Endothelial cell of umbilical vein (primary cell): ENCODE data around the gene TULP1. TPM values are rescaled to one million over a fixed set of nuclear protein-coding genes. Genes with fewer than 3 reads are reported as not detected.

Experiments used
- BruUV-seq: library from RNA; stranded (reverse); fragments of 400-500 nt; replicated peaks from 2 replicates; lab custom pipeline; 2021; lab: Mats Ljungman, UMichigan
- CTCF ChIA-PET: fragments of 300-600, 350-600 bp; sonication (Branson Sonifier 250); formaldehyde crosslinking; loops from one replicate; lab custom pipeline; 2021; ENCODE audit warnings: antibody characterized with exemption, inconsistent platforms; lab: Charles Lee
- POLR2A ChIA-PET: fragments of 300-600, 350-600 bp; sonication (Branson Sonifier 250); formaldehyde crosslinking; loops from one replicate; lab custom pipeline; 2021; ENCODE audit warnings: antibody characterized with exemption, inconsistent platforms; lab: Charles Lee
- DNase-seq: peaks from one replicate; pipeline ENCODE4 v3.0.0-alpha.2; 2011; ENCODE audit warnings: low read depth, low spot score
- FAIRE-seq: peaks from 2 replicates; lab custom pipeline; 2011; peaks lifted over from hg19 to GRCh38; lab: Jason Lieb, UNC
- H2AFZ ChIP-seq: 2 replicates; pipeline ENCODE4 v1.6.0; 2012; ENCODE audit warnings: low read depth, low read length, control low read depth, inconsistent platforms
- H3K27ac ChIP-seq: 2 replicates; pipeline ENCODE4 v1.5.1; 2011; ENCODE audit warnings: low read depth, mild to moderate bottlenecking, control low read depth, low read length, moderate library complexity; ENCODE audit not compliant: insufficient read depth
- H3K27me3 ChIP-seq, 2 experiments: 2 replicates each; pipeline versions ENCODE4 v1.6.0 to v1.6.1; 2011; ENCODE audit warnings: low read length in 2 of 2, mixed read lengths in 1 of 2; ENCODE audit not compliant: control insufficient read depth in 2 of 2, insufficient read depth in 2 of 2
- H3K36me3 ChIP-seq, 2 experiments: 2 replicates in 1 of 2; 3 replicates in 1 of 2; pipeline ENCODE4 v1.5.1; 2011; ENCODE audit warnings: low read length in 2 of 2, mild to moderate bottlenecking in 1 of 2, moderate library complexity in 1 of 2; ENCODE audit not compliant: control insufficient read depth in 2 of 2, insufficient read depth in 2 of 2; ENCODE audit errors: extremely low read depth in 1 of 2
- H3K4me1 ChIP-seq: 3 replicates; pipeline ENCODE4 v1.5.1; 2011; ENCODE audit warnings: mild to moderate bottlenecking, low read length; ENCODE audit not compliant: control insufficient read depth, insufficient read depth; ENCODE audit errors: extremely low read depth
- H3K4me2 ChIP-seq: 2 replicates; pipeline ENCODE4 v1.6.1; 2011; ENCODE audit warnings: low read length, control low read depth, mixed read lengths; ENCODE audit not compliant: insufficient read depth
- H3K4me3 ChIP-seq, 3 experiments: fragments of 200-600 bp in 1 of 3; sonication (generic), shearing (Covaris generic) in 1 of 3; replicated peaks in 1 of 3; 2 replicates each; pipeline ENCODE4 v1.5.1; 2011 to 2016; ENCODE audit warnings: control low read depth in 3 of 3, low read length in 3 of 3, mild to moderate bottlenecking in 2 of 3, inconsistent platforms in 1 of 3, low read depth in 1 of 3, moderate library complexity in 1 of 3; ENCODE audit not compliant: insufficient read depth in 1 of 3
- H3K79me2 ChIP-seq: 2 replicates; pipeline ENCODE4 v1.6.0; 2012; ENCODE audit warnings: low read length, inconsistent platforms; ENCODE audit not compliant: control insufficient read depth, insufficient read depth
- H3K9ac ChIP-seq: replicated peaks from 2 replicates; pipeline ENCODE3; 2011; ENCODE audit warnings: low read length, control low read depth; ENCODE audit not compliant: insufficient read depth; ENCODE audit errors: extremely low read depth
- H3K9me1 ChIP-seq: replicated peaks from 3 replicates; pipeline ENCODE4 v1.6.0; 2011; ENCODE audit warnings: mild to moderate bottlenecking, low read length; ENCODE audit not compliant: control insufficient read depth, insufficient read depth; ENCODE audit errors: extremely low read depth
- H3K9me3 ChIP-seq: replicated peaks from 2 replicates; pipeline ENCODE4 v1.5.1; 2012; ENCODE audit warnings: low read length, inconsistent platforms; ENCODE audit not compliant: control insufficient read depth, insufficient read depth
- H4K20me1 ChIP-seq: replicated peaks from 2 replicates; pipeline ENCODE3; 2011; ENCODE audit warnings: mild to moderate bottlenecking, low read length; ENCODE audit not compliant: control insufficient read depth, insufficient read depth; ENCODE audit errors: extremely low read depth
- EZH2 ChIP-seq: IDR thresholded peaks from 2 replicates; pipeline ENCODE4 v1.6.1; 2012; ENCODE audit warnings: borderline replicate concordance, low read depth, mild to moderate bottlenecking, moderate library complexity, low read length, inconsistent platforms; ENCODE audit not compliant: severe bottlenecking
- FOS ChIP-seq: IDR thresholded peaks from 2 replicates; pipeline ENCODE4 v1.6.1; 2011; ENCODE audit warnings: mild to moderate bottlenecking, low read length, moderate library complexity, borderline replicate concordance; ENCODE audit not compliant: insufficient read depth
- GATA2 ChIP-seq: IDR thresholded peaks from 2 replicates; pipeline ENCODE4 v1.7.0; 2011; ENCODE audit warnings: low read depth, mild to moderate bottlenecking, moderate library complexity, mixed read lengths, low read length; ENCODE audit not compliant: insufficient read length, insufficient read depth
- JUN ChIP-seq: IDR thresholded peaks from 2 replicates; pipeline ENCODE4 v1.6.1; 2011; ENCODE audit warnings: borderline replicate concordance, low read depth; ENCODE audit not compliant: insufficient read length, insufficient read depth
- MYC ChIP-seq: IDR thresholded peaks from one replicate; pipeline ENCODE4 v1.6.1; 2011; ENCODE audit warnings: mild to moderate bottlenecking, low read depth, low read length
- POLR2A ChIP-seq: IDR thresholded peaks from 2 replicates; pipeline ENCODE4 v1.6.1; 2012; ENCODE audit warnings: low read depth, mild to moderate bottlenecking, control low read depth, low read length
- POLR2AphosphoS5 ChIP-seq: IDR thresholded peaks from 2 replicates; pipeline ENCODE4 v1.6.1; 2012; ENCODE audit warnings: low read depth, mild to moderate bottlenecking, control low read depth, low read length, moderate library complexity; ENCODE audit not compliant: insufficient read depth
- dilution Hi-C: fragments of 300-500 bp; cut with MboI; formaldehyde crosslinking; loops from one replicate; pipeline ENCODE4 v1.15.0; 2019; ENCODE audit warnings: low sequenced_read_pairs; ENCODE audit not compliant: extremely low pct_ligation_motif_present
- intact Hi-C: fragments of 100-400 bp; cut with micrococcal nuclease; formaldehyde crosslinking; loops from one replicate; pipeline ENCODE4 v1.10.0; 2022
- polyA plus RNA-seq, 4 experiments: library from polyadenylated mRNA; depleted of rRNA in 3 of 4; stranded (reverse) in 3 of 4; unstranded in 1 of 4; fragments of >200 nt; gene quantifications; 2 replicates each; pipeline versions ENCODE4 v1.2.1 to v1.2.3, GENCODE V29; 2011 to 2012; ENCODE audit warnings: missing spikeins in 1 of 4
- total RNA-seq: library from RNA; stranded (reverse); gene quantifications from 2 replicates; pipeline ENCODE4 v1.2.3, GENCODE V29; 2021
- TF ChIP-seq, protein P1 (sequence below), 2 donors: IDR thresholded peaks; 1 replicate in 1 of 2; 2 replicates in 1 of 2; pipeline ENCODE4 v1.5.1; 2011; ENCODE audit warnings: low read length in 2 of 2, mild to moderate bottlenecking in 2 of 2, moderate library complexity in 2 of 2, control low read depth in 1 of 2, inconsistent platforms in 1 of 2, low read depth in 1 of 2; ENCODE audit not compliant: insufficient read depth in 1 of 2; ENCODE audit errors: extremely low read depth in 1 of 2
- TF ChIP-seq, protein P2 (sequence below): IDR thresholded peaks from 2 replicates; pipeline ENCODE4 v1.6.1; 2011; ENCODE audit not compliant: insufficient read depth, insufficient read length

The TULP1 gene
- total and polyA plus RNA-seq, 2 donors (not counting 3 experiments of a cell fraction or from before 2014, with no cell fraction given): not detected

DNA sequence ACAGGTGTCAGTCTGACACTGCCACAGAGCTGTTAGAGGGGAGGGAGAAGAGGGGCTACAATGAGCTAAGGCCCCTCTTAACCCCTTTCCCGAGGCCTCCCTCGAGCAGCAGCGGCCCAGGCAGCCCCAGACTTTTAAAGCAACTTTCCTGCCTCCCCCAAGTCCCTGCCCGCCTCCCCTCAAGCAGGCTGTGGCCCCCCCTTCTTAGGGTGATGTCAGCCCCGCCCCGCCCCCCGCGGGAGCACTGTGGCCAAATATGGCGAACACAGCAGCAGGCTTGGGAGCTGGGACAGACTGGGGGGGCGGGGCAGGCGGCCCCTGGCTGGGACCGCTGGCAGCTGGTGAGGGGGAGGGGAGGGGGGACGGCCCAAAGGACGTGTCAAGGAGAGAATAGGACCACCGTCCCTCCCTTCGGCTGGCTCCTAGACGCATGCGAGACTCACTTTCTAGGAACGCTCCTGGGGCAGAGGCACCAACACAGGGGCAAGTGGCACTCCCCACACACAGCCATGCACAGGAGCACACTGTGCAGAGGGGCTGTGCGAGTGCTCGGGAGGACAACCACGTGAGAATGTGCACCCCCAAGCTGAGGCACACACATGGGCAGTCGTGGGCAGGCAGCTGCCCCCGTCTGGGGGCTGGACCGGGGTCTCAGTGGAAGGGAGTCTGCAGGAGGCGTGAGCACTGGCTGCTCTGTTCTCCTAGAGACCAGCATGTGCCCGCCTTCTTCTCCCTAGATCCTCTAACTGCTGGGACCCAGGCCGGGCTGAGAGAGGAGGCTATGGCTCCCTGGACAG, 22.5 kb downstream of the TULP1 start:
- Histone ChIP-seq H2AFZ (no peak overlapping the region), H3K9me1 (no peaks in the 10 kb centered on the region), H3K9me3 (no peaks in the 10 kb centered on the region), H3K4me3 (no peak overlapping the region), H3K79me2 (no peaks in the 10 kb centered on the region), H4K20me1 (no peaks in the 10 kb centered on the region), H3K4me1 (no peaks in the 10 kb centered on the region), H3K9ac (no peak overlapping the region), H3K27ac (no peak overlapping the region), H3K4me2 (no peak overlapping the region), H3K36me3 (no peaks in the 10 kb centered on the region), H3K27me3 (peaks cover 9% of the 10 kb centered on the region in 2 experiments)
- TF ChIP-seq POLR2A (no peak), GATA2 (no peak), POLR2AphosphoS5 (no peak), MYC (no peak), EZH2 (no peak), JUN (no peak), FOS (no peak)
- TF ChIP-seq, protein P1, sequence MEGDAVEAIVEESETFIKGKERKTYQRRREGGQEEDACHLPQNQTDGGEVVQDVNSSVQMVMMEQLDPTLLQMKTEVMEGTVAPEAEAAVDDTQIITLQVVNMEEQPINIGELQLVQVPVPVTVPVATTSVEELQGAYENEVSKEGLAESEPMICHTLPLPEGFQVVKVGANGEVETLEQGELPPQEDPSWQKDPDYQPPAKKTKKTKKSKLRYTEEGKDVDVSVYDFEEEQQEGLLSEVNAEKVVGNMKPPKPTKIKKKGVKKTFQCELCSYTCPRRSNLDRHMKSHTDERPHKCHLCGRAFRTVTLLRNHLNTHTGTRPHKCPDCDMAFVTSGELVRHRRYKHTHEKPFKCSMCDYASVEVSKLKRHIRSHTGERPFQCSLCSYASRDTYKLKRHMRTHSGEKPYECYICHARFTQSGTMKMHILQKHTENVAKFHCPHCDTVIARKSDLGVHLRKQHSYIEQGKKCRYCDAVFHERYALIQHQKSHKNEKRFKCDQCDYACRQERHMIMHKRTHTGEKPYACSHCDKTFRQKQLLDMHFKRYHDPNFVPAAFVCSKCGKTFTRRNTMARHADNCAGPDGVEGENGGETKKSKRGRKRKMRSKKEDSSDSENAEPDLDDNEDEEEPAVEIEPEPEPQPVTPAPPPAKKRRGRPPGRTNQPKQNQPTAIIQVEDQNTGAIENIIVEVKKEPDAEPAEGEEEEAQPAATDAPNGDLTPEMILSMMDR (IDR thresholded peaks at IDR 0.05; ENCODE audit: extremely low read depth in 1 of 2, insufficient read depth in 1 of 2, low read depth in 1 of 2, low read length in 2 of 2): no peak
- TF ChIP-seq, protein P2, sequence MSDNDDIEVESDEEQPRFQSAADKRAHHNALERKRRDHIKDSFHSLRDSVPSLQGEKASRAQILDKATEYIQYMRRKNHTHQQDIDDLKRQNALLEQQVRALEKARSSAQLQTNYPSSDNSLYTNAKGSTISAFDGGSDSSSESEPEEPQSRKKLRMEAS: no peak
- dilution Hi-C loops: no loop called here
- DNase-seq (no peak), FAIRE-seq (no peak)
- intact Hi-C loops: no loop called here
- CTCF ChIA-PET: interaction anchor here (0.6 to 0.7 kb wide), 2 partner anchors 17 to 25 kb away, joined by 3 read pairs; no protein-coding TSS in a partner anchor
- POLR2A ChIA-PET: no interaction called here
- no TSS peak for BruUV-seq
